KG1 (cell line): ENCODE measurements around the gene GTPBP6.
"Not testable (repeated sequence)": the region's sequence is repeated elsewhere in the genome, so short reads cannot be mapped to it uniquely, and the experiment has no call there.

Source experiments
- DNase-seq: peaks from one replicate; lab custom pipeline; 2025; lab: John Stamatoyannopoulos, UW

GTPBP6 gene

DNA sequence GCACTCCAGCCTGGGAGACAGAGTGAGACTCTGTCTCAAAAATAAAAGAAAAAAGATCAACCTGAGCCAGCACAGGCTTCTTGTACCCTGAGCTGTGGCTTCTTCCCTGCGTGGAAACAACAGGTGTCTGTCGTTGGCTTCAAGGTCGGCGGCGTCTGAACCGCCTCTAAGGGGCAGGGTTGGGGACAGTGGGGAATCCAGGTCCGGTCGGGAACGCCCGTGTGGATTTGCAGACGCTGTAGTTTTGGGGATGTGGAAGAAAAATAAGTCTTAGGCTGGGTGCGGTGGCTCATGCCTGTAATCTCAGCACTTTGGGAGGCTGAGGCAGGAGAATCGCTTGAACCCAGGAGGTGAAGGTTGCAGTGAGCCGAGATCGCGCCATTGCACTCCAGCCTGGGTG, 54.6 kb downstream of the GTPBP6 start:
- DNase-seq: not testable (repeated sequence)

DNA sequence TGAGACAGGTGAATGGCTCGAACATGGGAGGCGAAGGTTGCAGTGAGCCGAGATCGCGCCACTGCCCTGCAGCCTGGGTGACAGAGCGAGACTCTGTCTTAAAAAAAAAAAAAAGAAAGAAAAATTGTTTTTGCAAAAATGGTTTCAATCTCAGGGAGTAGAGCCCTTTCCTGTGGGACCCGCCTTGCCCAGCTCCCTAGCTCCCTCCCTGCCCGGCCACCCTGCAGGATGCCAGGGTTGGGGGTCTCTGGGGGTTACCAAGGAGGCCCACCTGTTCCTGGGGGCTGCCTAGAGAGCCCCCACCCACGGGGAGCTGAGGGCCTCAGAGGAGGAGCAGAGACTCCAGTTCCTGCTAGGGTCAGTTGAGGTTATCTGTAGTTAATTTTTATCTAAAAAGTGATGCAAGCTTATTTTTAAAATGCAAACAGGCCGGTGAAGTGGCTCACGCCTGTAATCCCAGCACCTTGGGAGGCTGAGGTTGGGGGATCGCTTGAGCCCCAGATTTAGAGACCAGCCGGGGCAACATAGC, 56.2 kb downstream of the GTPBP6 start:
- no peak for DNase-seq

- no peak for DNase-seq
Measured at GRCh38 chrX:261919-262352, 56.7 kb downstream of the GTPBP6 start.

DNA sequence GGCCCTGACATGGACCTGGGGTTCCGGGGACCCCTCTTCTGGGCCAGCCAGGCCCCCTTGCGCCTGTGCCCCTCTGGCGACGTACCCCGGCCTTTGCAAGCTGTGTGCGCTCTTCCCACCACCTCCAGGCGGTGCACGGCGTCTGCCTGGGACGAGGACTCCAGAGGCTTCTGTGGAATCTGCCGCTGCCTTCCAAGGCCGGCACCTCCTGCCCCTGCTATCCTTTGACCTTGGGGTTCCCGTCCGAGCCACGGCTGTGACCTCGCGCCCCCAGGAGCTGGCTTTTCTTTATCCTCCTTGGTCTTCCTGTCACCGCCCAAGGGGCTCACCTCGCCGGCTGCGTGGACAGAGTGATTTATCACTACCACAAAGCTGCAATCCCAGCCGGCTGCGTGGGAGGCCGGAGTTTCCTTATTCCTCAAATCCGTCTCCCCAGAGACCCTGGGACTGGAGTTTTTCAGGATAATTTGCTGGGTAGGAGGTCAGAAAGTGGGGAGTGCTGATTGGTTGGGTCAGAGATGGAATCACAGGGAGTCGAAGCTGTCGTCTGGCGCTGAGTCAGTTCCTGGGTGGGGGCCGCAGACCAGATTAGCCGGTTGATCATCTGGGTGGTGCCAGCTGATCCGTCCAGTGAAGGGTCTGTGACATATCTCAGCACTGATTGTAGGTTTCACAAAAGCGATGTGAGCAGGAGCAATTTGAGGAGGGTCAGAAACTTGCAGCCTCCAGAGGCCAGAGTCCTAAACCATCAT, 57.3 kb downstream of the GTPBP6 start:
- DNase-seq: no peak

DNA sequence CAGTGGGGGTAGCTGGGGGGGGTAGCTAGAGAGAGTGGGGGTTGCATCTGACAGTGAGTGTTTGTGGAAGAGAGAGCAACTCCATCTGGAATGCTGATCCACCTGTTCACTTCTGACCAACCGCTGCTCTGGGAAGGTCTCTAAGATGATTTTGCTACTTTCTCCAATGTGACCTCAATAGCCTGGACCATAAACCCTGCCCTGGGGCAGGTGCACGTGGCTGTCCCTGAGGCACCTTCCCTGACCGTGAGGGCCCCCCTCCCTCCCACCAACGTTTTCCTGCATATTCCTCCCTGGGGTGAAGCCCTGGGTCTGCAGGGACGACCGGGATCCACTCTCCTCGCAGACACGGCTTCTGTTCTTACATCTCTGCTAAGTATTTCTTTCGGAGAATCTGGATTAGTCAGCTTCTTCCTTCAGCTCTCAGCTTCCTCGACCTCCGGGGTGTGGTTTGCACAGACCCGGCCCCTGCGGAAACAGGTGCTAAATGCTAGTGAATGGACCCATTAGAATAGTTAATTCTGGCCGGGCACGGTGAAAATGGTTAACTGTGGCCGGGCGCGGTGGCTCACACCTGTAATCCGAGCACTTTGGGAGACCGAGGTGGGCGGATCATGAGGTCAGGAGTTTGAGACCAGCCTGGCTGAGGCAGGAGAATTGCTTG, 58.8 kb downstream of the GTPBP6 start:
- DNase-seq: no peak

DNA sequence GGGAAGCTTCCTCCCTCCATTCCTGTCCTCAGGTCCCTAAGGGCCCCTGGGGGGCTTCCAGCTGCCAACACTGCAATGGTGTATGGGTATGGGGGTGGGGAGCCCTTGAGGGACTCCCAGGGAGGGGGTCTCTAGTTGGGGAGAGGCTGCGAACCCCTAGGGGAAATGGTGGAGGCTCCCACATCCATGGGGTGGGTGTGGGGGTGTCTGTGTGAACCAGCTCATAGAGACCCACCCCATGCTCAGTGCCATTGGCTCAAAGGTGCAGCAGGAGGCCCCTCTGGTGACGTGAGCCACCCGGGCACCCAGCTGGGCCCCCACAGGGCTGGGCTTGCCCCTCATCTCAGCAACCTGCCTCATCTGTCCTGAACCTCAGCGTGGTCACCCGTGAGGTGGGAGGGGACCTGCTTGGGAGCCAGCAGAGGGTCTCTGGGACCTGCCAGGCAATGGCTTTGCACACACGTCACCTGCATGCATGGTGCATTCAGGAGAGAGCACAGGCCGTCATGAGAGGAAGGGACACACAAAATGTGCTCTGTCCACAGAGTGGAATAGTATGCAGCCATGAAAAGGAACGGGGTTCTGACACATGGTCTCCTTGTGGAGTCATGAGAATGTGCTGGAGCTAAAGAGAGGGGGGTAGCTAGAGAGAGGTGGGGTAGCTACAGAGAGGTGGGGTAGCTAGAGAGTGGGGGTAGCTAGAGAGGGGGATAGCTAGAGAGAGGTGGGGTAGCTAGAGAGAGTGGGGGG, 60.1 kb downstream of the GTPBP6 start:
- no peak for DNase-seq

- DNase-seq: no peak
Measured at GRCh38 chrX:257681-258289, 60.8 kb downstream of the GTPBP6 start.

- DNase-seq: not testable (repeated sequence)
Measured at GRCh38 chrX:257054-257453, 61.5 kb downstream of the GTPBP6 start.

GRCh38 chrX:255923-256331, 62.7 kb downstream of the GTPBP6 start:
- no peak for DNase-seq
